GM19193 (cell line): Measurements from ENCODE around the gene TNNI3.

ENCODE experiments used
- POLR2A ChIP-seq: IDR thresholded peaks from 4 replicates; pipeline ENCODE4 v1.6.1; 2011; ENCODE audit not compliant: insufficient read depth, insufficient read length; ENCODE audit errors: extremely low read depth

Gene TNNI3

GRCh38 chr19:55112777-55113569 lies 44.6 kb downstream of the TNNI3 start:
- TF ChIP-seq POLR2A: no peak

DNA sequence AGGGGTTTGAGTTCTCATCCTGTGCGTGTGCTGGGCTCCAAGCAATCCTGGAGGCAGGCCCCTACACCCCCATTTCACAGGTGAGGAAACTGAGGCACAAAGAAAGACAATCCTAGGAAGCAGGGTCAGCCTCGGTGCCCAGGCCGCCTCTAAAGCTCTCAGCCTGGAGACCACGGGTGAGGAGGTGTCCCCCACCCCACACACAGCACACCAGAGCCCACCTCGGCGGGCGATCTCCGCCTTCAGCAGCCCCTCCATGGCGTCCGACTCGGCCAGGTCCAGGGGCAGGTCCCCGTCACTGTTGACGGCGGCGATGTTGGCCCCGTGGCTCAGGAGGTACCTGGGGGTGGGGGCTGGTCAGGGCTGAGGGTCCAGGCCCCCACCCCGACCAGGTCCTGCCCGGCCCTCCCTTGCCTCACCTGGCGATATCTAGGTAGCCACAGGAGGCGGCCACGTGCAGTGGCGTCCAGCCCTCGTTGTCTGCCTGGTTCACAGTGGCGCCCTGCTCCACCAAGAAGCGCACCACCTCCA lies 45.2 kb downstream of the TNNI3 start:
- TF ChIP-seq POLR2A: no peak

DNA sequence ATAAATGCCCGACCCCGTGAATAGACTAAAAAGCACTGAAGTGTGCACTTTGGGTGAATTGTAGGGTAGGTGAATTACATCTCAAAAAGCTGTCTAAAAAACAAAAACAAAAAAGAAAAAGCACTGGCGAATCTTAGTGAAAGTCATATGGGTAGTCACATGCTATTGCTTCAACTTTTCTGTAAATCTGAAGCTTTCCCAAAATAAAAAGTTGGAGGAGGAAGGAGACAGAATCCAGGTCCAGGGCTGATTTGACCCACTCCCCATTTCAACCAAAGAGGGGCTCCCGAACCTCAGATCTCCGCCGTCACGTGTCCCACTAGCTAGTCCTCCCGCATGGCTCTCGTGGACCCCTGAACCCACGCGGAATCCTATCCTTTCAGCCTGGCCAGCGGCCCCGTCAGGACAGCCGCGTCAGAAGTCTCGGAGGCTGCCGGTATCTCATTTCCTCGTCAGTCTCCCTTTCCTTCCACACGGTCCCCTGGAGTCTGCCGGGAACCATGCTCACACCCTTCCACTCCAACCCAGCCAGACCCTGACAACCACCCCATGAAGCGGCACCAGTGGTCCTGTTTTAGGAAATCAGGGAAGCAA lies 46.2 kb downstream of the TNNI3 start:
- no peak for TF ChIP-seq POLR2A

- TF ChIP-seq POLR2A: no peak
These were observed 47.8 kb downstream of the TNNI3 start for GRCh38 chr19:55109527-55110291.

DNA sequence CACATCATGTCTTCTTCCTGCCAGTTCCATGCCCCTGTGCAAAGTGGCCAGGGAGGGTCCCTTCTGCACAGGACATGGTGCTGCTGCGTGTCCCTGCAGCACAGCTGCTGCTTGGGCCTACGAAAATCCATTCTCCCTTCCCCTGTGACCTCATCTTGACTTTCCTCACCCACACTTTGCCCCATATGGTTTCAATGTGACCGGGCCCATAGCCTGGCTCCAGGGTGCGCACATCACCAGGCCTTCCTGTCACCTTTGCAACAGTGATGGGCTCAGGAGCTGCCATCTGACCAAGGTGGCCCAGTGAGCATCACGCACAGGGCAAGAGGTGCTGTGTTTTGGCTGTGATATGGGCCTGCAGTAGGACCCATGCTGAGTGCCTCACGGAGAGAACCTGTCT lies 50.9 kb downstream of the TNNI3 start:
- TF ChIP-seq POLR2A: no peak

DNA sequence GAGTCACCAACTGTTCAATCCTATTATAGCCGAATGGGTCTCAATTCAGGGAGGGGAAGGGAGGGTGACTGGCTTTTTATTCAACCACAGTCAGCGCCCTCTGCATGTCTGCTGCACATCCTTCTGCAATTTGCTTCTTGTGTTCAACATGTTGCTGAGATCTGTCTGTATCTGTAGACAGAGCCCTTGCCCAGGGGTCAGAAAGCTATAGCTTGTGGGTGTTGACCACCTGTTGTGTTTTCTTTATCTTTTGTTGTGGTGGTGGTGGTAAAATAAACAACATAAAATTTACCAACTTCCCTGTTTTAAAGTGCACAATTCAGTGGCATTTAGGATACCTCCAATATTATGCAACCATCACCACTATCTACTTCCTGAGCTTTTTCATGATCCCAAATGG lies 52.3 kb downstream of the TNNI3 start:
- no peak for TF ChIP-seq POLR2A

DNA sequence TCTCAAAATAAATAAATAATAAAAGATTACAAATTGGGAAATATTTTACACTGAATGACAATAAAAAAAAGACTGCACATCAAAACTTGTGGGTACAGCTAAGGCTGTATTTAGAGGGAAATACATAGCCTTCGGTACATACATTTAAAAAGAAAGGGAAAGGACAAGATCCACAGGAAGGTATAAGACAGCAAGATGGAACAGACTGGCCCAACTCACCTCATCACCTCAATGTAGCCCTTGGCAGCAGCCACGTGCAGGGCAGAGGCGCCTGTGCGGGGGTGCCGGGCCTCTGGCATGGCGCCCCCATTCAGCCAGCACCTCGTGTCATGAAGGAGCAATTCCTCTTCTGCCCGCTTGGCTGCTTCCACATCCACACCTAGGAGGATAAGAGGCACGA lies 54.3 kb downstream of the TNNI3 start:
- TF ChIP-seq POLR2A: no peak
